ENCODE measurements around the gene DAP. TPM values are rescaled to one million over a fixed set of nuclear protein-coding genes. Genes with fewer than 3 reads are reported as not detected.

The DAP gene
- total and polyA plus RNA-seq, 4 donors = 27.2 to 80.8 (median 58.3) TPM

DNA sequence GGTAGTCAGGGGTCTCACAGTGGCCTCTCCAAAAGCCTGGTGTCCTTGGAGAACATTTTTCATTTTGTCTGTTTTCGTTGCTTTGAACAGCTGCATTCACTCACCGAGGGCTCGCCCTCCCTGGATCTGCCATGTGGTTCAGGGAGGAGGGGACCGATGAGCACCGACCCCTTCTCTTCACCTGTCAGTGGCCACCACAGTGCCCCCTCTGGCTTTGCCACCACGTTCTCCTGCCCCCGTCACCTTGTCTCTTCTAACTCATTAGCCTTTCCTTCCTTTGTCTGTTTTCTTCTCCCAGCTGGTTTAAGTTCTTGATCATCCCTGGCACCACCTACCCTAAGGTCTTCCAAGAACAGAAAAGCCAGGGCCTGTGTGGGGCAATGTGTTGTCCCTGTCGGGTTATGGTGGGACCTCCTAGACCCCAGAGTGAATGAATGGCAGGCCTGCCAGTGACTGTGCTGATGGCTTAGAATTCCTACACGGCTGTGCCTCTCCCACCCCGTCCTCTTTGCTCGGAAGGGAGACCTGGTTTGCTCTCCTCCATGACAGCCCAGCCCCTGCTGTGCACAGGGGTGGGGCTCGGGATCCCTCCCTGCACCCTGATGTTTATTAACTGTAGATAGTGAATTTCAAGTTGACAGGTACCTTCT lies 107.2 kb downstream of the DAP start:
- DNase-seq (ENCODE audit: low read depth in 4 of 6, low spot score in 6 of 6) = no peak
- Histone ChIP-seq H3K9me3 (ENCODE audit: control insufficient read depth, insufficient read depth, low read length) (no peaks in the 10 kb centered on the region), H3K4me3 (ENCODE audit: low read depth, low read length) (no peak overlapping the region), H3K27me3 (ENCODE audit: control insufficient read depth, insufficient read depth, low read length) (peaks cover 8% of the 10 kb centered on the region), H3K4me1 (ENCODE audit: control insufficient read depth, insufficient read depth, low read length) (peaks cover 19% of the 10 kb centered on the region), H3K27ac (ENCODE audit: low read depth, low read length) (no peak overlapping the region), H3K36me3 (ENCODE audit: control insufficient read depth, insufficient read depth, low read length) (no peaks in the 10 kb centered on the region)
- WGBS (ENCODE audit: insufficient coverage) = 84% methylated on average over 11 of the region's 12 CpGs

DNA sequence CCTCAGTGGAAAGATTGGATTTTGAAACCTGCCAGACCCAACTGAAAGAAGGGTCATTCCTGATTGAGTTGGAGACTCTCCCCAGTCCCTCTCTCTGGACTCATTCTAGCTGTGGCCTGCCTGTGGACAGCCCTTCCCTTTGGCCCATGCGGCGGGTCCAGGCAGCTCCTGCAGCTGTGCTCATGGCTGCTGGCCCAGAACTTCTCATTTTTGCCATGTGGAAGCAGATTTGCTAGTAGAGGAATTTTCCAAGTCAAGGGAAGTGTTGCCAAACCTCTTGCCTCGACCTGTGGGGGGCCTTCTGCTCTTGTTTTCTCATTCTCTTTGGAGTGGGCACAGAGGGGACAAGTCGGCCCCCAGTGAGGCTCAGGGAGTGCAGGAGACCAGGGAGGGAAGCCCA lies 108.0 kb downstream of the DAP start:
- H3K4me1 ChIP-seq (ENCODE audit: control insufficient read depth, insufficient read depth, low read length) = peaks cover 19% of the 10 kb centered on the region
- no peak overlapping the region for H3K27ac ChIP-seq (ENCODE audit: low read depth, low read length)
- no peak overlapping the region for H3K4me3 ChIP-seq (ENCODE audit: low read depth, low read length)
- H3K27me3 ChIP-seq (ENCODE audit: control insufficient read depth, insufficient read depth, low read length) = peaks cover 10% of the 10 kb centered on the region
- peak in 1 of 6 donors; percentile 25 for DNase-seq (ENCODE audit: low read depth in 4 of 6, low spot score in 6 of 6)
- H3K36me3 ChIP-seq (ENCODE audit: control insufficient read depth, insufficient read depth, low read length) = no peaks in the 10 kb centered on the region
- no peaks in the 10 kb centered on the region for H3K9me3 ChIP-seq (ENCODE audit: control insufficient read depth, insufficient read depth, low read length)
- 63% methylated on average over 4 of the region's 4 CpGs for WGBS (ENCODE audit: insufficient coverage)

- Histone ChIP-seq H3K9me3 (ENCODE audit: control insufficient read depth, insufficient read depth, low read length) (no peaks in the 10 kb centered on the region), H3K27me3 (ENCODE audit: control insufficient read depth, insufficient read depth, low read length) (peaks cover 10% of the 10 kb centered on the region), H3K36me3 (ENCODE audit: control insufficient read depth, insufficient read depth, low read length) (no peaks in the 10 kb centered on the region), H3K4me3 (ENCODE audit: low read depth, low read length) (no peak overlapping the region), H3K27ac (ENCODE audit: low read depth, low read length) (no peak overlapping the region), H3K4me1 (ENCODE audit: control insufficient read depth, insufficient read depth, low read length) (peaks cover 19% of the 10 kb centered on the region)
- DNase-seq (ENCODE audit: low read depth in 4 of 6, low spot score in 6 of 6) = no peak
- 86% methylated on average over 8 of the region's 8 CpGs for WGBS (ENCODE audit: insufficient coverage)
Observed at GRCh38 chr5:10652606-10653005, 108.4 kb downstream of the DAP start.

DNA sequence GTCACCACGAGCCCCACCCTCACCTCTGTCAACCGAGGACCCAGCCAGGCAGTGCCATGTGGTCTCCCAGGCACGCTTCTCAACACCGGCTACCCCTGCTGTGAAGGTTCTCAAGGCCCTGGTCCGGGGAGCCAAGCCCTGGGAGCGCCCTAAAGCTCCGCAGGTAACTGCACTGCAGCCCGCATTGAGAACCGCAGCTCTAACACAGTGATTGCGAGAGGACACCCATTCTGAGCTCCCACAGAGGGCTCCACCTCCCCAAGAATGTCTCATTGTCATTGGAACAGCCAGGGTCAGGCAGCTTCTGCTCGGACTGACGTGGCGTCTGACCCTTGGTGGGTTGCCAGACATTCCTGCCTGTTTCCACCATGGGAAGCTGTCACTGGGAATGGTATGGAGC lies 108.9 kb downstream of the DAP start:
- DNase-seq (ENCODE audit: low read depth in 4 of 6, low spot score in 6 of 6) = no peak
- H3K36me3 ChIP-seq (ENCODE audit: control insufficient read depth, insufficient read depth, low read length) = no peaks in the 10 kb centered on the region
- 90% methylated on average over 13 of the region's 13 CpGs for WGBS (ENCODE audit: insufficient coverage)
- H3K9me3 ChIP-seq (ENCODE audit: control insufficient read depth, insufficient read depth, low read length) = no peaks in the 10 kb centered on the region
- no peak overlapping the region for H3K27ac ChIP-seq (ENCODE audit: low read depth, low read length)
- peaks cover 19% of the 10 kb centered on the region for H3K4me1 ChIP-seq (ENCODE audit: control insufficient read depth, insufficient read depth, low read length)
- no peak overlapping the region for H3K4me3 ChIP-seq (ENCODE audit: low read depth, low read length)
- peaks cover 10% of the 10 kb centered on the region for H3K27me3 ChIP-seq (ENCODE audit: control insufficient read depth, insufficient read depth, low read length)

DNA sequence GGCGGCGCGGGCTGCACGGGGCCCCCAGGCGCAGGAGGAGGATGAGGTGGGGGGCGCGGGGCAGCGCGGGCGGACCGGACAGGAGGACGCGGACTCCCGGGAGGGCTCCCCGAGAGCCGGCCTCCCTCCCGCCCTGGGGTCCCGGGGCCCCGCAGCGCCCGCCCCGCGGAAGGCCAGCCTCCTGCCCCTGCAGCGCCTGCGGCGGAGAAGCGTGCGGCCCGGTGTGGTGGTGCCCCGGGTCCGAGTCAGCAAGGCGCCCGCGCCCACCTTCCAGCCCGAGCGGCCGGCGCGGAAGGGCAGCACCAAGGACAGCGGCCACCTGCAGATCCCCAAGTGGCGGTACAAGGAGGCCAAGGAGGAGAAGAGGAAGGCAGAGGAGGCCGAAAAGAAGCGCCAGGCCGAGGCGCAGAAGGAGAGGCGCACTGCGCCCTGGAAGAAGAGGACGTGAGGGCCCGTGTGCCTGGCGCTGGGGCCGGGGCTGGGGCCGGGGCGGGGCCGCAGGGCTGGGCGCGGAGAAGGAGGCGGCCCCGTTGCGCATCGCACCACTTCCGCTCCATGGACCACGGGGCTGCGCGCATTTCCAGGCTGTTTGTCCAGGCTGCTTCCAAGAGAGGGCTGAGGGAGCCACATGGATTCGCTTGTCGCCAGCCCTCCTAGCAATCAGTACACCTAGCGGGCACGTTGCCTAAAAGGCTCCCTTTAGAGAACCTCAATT lies 111.2 kb downstream of the DAP start:
- peaks cover 3% of the 10 kb centered on the region for H3K4me1 ChIP-seq (ENCODE audit: control insufficient read depth, insufficient read depth, low read length)
- peak in 2 of 6 donors; percentile 67 to 84 for DNase-seq (ENCODE audit: low read depth in 4 of 6, low spot score in 6 of 6)
- H3K27ac ChIP-seq (ENCODE audit: low read depth, low read length) = no peak overlapping the region
- H3K4me3 ChIP-seq (ENCODE audit: low read depth, low read length) = peak overlapping the region; percentile 16
- 4% methylated on average over 67 of the region's 68 CpGs for WGBS (ENCODE audit: insufficient coverage)
- H3K9me3 ChIP-seq (ENCODE audit: control insufficient read depth, insufficient read depth, low read length) = no peaks in the 10 kb centered on the region
- H3K36me3 ChIP-seq (ENCODE audit: control insufficient read depth, insufficient read depth, low read length) = no peaks in the 10 kb centered on the region
- H3K27me3 ChIP-seq (ENCODE audit: control insufficient read depth, insufficient read depth, low read length) = peaks cover 8% of the 10 kb centered on the region

GRCh38 chr5:10648806-10649665 lies 112.0 kb downstream of the DAP start:
- DNase-seq (ENCODE audit: low read depth in 4 of 6, low spot score in 6 of 6) = peak in 2 of 6 donors; percentile 51 to 67
- Histone ChIP-seq H3K36me3 (ENCODE audit: control insufficient read depth, insufficient read depth, low read length) (no peaks in the 10 kb centered on the region), H3K27ac (ENCODE audit: low read depth, low read length) (no peak overlapping the region), H3K27me3 (ENCODE audit: control insufficient read depth, insufficient read depth, low read length) (peaks cover 8% of the 10 kb centered on the region), H3K9me3 (ENCODE audit: control insufficient read depth, insufficient read depth, low read length) (no peaks in the 10 kb centered on the region), H3K4me1 (ENCODE audit: control insufficient read depth, insufficient read depth, low read length) (no peaks in the 10 kb centered on the region), H3K4me3 (ENCODE audit: low read depth, low read length) (peak overlapping the region; percentile 11)
- WGBS (ENCODE audit: insufficient coverage) = 25% methylated on average over 60 of the region's 60 CpGs

DNA sequence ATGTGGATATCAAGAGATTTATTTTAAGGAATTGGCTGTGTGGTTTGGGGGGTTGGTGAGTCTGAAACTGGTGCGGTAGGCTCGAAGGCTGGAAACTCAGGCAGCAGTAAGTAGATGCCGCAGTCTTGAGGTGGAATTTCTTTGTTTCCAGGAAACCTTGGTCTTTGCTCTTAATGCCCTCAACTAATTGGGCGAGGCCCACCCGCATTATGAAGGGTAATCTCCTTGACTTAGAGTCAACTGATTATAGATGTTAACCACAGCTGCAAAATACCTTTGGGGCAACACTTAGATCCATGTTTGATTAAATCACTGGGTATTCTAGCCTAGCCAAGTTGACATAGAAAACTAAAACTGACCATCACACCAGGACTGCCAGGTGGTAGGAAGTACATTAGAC lies 113.4 kb downstream of the DAP start:
- H3K4me1 ChIP-seq (ENCODE audit: control insufficient read depth, insufficient read depth, low read length) = no peaks in the 10 kb centered on the region
- H3K27ac ChIP-seq (ENCODE audit: low read depth, low read length) = no peak overlapping the region
- no peak for DNase-seq (ENCODE audit: low read depth in 4 of 6, low spot score in 6 of 6)
- 90% methylated on average over 3 of the region's 5 CpGs for WGBS (ENCODE audit: insufficient coverage)
- H3K36me3 ChIP-seq (ENCODE audit: control insufficient read depth, insufficient read depth, low read length) = no peaks in the 10 kb centered on the region
- H3K4me3 ChIP-seq (ENCODE audit: low read depth, low read length) = no peak overlapping the region
- H3K27me3 ChIP-seq (ENCODE audit: control insufficient read depth, insufficient read depth, low read length) = peaks cover 8% of the 10 kb centered on the region
- H3K9me3 ChIP-seq (ENCODE audit: control insufficient read depth, insufficient read depth, low read length) = no peaks in the 10 kb centered on the region

DNA sequence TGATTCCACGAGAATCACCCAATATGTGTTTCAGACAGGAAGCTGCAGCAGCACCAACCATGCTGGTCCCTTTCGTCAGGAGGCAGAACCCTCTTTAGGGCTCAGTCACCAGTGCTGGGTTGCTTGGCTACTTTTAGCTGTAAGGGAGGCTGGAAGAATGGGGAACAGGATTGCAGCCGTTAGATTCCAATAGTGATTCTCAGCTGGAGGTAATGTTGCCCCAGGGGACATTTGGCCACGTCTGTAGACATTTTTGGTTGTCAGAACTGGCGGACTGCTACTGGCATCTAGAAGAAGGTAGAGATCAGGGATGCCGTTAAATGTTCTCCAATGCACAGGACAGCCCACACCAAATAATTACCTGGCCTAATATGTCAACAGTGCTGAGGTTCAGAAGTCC lies 115.4 kb downstream of the DAP start:
- Histone ChIP-seq H3K36me3 (ENCODE audit: control insufficient read depth, insufficient read depth, low read length) (no peaks in the 10 kb centered on the region), H3K4me3 (ENCODE audit: low read depth, low read length) (no peak overlapping the region), H3K27ac (ENCODE audit: low read depth, low read length) (no peak overlapping the region), H3K9me3 (ENCODE audit: control insufficient read depth, insufficient read depth, low read length) (no peaks in the 10 kb centered on the region), H3K27me3 (ENCODE audit: control insufficient read depth, insufficient read depth, low read length) (peaks cover 8% of the 10 kb centered on the region), H3K4me1 (ENCODE audit: control insufficient read depth, insufficient read depth, low read length) (no peaks in the 10 kb centered on the region)
- WGBS (ENCODE audit: insufficient coverage) = 78% methylated on average over 3 of the region's 6 CpGs
- no peak for DNase-seq (ENCODE audit: low read depth in 4 of 6, low spot score in 6 of 6)

- 95% methylated on average over 2 of the region's 3 CpGs for whole genome bisulfite sequencing (ENCODE audit: insufficient coverage)
- Histone ChIP-seq H3K36me3 (ENCODE audit: control insufficient read depth, insufficient read depth, low read length) (no peaks in the 10 kb centered on the region), H3K4me3 (ENCODE audit: low read depth, low read length) (no peak overlapping the region), H3K27ac (ENCODE audit: low read depth, low read length) (no peak overlapping the region), H3K9me3 (ENCODE audit: control insufficient read depth, insufficient read depth, low read length) (no peaks in the 10 kb centered on the region), H3K27me3 (ENCODE audit: control insufficient read depth, insufficient read depth, low read length) (peaks cover 3% of the 10 kb centered on the region), H3K4me1 (ENCODE audit: control insufficient read depth, insufficient read depth, low read length) (no peaks in the 10 kb centered on the region)
- DNase-seq (ENCODE audit: low read depth in 4 of 6, low spot score in 6 of 6) = no peak
Observed at GRCh38 chr5:10645146-10645545, 115.9 kb downstream of the DAP start.
